BJ (cell line): ENCODE results near the gene FSD1. TPM values are rescaled to one million over a fixed set of nuclear protein-coding genes. Genes with fewer than 3 reads are reported as not detected.

Experiments
- CTCF ChIA-PET: fragments of 350-600 bp; formaldehyde crosslinking; extraction: SDS; loops from one replicate; lab custom pipeline; 2021; ENCODE audit warnings: antibody characterized with exemption, inconsistent platforms; lab: Yijun Ruan, JAX
- POLR2A ChIA-PET: fragments of 300-600 bp; sonication (Branson Sonifier 250); formaldehyde crosslinking; extraction: SDS; loops from one replicate; lab custom pipeline; 2021; ENCODE audit warnings: antibody characterized with exemption; lab: Charles Lee
- DNase-seq: peaks from one replicate; pipeline ENCODE4 v3.0.0-alpha.2; 2011; ENCODE audit warnings: low read depth
- H3K27me3 ChIP-seq: 2 replicates; pipeline ENCODE4 v1.6.0; 2011; ENCODE audit warnings: low read length; ENCODE audit not compliant: control insufficient read depth, insufficient read depth
- H3K36me3 ChIP-seq: 2 replicates; pipeline ENCODE4 v1.5.1; 2011; ENCODE audit warnings: low read length; ENCODE audit not compliant: control insufficient read depth, insufficient read depth
- H3K4me3 ChIP-seq: 2 replicates; pipeline ENCODE4 v1.5.1; 2011; ENCODE audit warnings: low read depth, mild to moderate bottlenecking, control low read depth, low read length
- polyA plus RNA-seq: library from polyadenylated mRNA; depleted of rRNA; stranded (reverse); fragments of >200 nt; gene quantifications from 2 replicates; pipeline ENCODE4 v1.2.3, GENCODE V29; 2011; rRNA removed
- TF ChIP-seq, protein P1 (sequence below): IDR thresholded peaks from 2 replicates; pipeline ENCODE4 v1.5.1; 2011; ENCODE audit warnings: low read depth, mild to moderate bottlenecking, control low read depth, inconsistent platforms, low read length, moderate library complexity; ENCODE audit not compliant: insufficient read depth

FSD1 gene
- polyA plus RNA-seq, 1 experiment: 11.9 TPM

DNA sequence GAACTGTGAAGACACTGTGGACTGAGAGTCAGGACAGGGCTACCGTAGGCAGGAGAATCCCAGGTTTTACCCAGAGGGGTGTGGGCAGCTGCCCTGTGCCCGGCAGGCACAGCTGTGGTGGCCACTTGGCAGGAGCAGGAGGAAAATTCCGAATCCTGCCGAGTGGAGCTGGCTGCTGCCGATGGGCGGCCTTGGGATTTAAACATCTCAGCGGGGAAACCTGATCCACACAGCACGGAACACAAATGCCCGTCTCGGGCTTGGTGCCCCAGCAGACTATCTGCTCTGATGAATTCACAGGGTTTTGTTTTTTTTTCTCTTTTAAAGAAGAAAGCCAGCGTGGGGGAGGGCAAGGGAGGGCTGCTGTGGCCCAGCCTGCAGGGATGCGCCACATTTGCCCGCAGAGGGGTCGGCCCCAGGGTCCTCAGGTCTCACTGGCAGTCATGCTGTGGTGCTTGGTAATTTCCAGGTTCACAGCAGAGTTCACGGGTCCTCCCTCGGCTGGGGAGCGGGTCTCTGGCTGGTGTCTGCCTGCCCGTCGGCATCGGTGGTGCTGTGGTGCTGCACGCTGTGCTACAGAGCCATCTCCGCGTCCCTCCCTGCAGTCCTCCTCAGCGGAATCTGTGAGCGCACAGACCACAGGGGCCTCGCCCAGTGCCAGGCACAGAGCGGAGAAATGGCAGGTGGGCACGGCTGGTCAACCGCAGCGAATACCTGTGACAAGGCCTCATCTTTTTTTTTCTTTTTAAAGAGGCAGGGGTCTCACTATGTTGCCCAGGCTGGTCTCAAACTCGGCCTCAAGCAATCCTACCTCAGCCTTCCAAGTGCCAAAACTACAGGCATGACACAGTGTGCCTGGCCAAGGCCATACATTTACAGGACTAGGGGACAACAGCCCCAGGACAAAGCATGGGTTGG, 67.1 kb downstream of the FSD1 start:
- Histone ChIP-seq H3K27me3 (no peaks in the 10 kb centered on the region), H3K36me3 (peaks cover 4% of the 10 kb centered on the region), H3K4me3 (no peak overlapping the region)
- no peak for DNase-seq
- ChIA-PET POLR2A (no interaction called here), CTCF (interaction anchor here (0.8 to 2.2 kb wide), 4 partner anchors 19 to 35 kb away, joined by 3 to 8 read pairs (median 4); partner anchors contain the start of gene SH3GL1)
- TF ChIP-seq, protein P1, sequence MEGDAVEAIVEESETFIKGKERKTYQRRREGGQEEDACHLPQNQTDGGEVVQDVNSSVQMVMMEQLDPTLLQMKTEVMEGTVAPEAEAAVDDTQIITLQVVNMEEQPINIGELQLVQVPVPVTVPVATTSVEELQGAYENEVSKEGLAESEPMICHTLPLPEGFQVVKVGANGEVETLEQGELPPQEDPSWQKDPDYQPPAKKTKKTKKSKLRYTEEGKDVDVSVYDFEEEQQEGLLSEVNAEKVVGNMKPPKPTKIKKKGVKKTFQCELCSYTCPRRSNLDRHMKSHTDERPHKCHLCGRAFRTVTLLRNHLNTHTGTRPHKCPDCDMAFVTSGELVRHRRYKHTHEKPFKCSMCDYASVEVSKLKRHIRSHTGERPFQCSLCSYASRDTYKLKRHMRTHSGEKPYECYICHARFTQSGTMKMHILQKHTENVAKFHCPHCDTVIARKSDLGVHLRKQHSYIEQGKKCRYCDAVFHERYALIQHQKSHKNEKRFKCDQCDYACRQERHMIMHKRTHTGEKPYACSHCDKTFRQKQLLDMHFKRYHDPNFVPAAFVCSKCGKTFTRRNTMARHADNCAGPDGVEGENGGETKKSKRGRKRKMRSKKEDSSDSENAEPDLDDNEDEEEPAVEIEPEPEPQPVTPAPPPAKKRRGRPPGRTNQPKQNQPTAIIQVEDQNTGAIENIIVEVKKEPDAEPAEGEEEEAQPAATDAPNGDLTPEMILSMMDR: no peak

DNA sequence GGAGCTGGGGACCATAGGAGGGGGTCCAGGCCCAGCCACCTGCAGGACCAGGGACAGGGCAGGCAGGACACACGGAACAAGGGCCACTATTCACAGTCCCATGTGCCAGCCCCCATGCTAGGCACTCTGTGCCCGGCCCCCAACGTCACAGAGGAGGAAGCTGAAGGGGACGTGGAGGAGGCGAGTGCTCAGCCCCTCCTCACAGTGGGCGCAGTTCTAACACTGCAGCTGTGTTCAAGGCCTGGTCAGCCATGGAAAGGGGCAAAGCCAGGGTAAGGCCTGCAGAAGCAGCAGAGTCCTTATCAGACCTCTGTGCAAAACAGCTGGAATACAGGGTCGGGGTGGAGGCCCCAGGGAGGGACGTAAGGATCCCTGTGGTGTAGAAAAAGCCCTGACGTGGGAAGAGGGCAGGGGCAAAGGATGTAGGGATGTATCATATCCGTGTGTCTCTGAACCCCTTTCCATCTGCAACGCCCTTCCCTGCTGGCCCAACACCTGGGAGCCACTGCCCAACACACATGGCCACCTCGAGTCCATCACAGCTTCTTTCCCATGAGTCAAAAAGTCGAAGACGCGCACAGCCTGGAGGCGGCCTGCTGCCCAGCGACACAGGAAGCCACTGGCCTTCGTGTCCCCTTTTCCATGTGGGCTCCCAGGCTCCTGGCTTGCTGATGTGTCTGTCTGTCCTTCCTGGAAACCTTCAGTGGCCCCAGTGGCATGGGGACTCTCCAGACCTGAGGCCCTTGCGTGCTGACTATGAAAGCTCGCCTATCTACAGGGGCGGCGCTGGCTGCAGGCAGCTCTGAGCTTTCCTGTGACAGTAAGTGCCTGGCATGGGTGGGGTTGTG, 68.0 kb downstream of the FSD1 start:
- CTCF ChIA-PET: interaction anchor here (0.8 to 1.6 kb wide), 4 partner anchors 10 to 34 kb away, joined by 3 read pairs; partner anchors contain the start of gene SH3GL1
- DNase-seq: no peak
- no peak overlapping the region for H3K4me3 ChIP-seq
- POLR2A ChIA-PET: no interaction called here
- peaks cover 2% of the 10 kb centered on the region for H3K36me3 ChIP-seq
- TF ChIP-seq, protein P1: no peak
- no peaks in the 10 kb centered on the region for H3K27me3 ChIP-seq

DNA sequence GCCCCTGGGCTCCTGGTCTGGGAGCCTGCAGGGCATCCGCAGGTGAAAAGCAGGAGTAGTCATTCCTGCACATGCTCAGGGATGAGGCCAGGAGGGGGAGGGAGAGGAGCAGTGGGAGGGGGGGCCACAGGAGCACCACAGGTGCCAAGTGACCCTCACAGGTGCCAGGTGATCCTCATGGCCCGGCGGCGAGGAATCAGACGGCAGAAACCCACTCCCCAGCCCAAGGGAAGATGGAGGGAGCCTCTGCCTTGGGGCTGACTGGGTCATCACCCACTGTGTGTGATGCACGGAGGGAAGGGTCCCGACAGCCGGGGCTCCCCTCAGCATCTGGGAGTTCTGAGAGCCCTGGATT, 68.6 kb downstream of the FSD1 start:
- POLR2A ChIA-PET: no interaction called here
- H3K36me3 ChIP-seq: peaks cover 4% of the 10 kb centered on the region
- TF ChIP-seq, protein P1: no peak
- H3K27me3 ChIP-seq: no peaks in the 10 kb centered on the region
- no peak for DNase-seq
- CTCF ChIA-PET: interaction anchor here (0.9 to 1.6 kb wide), 2 partner anchors 11 to 27 kb away, joined by 3 read pairs; partner anchors contain the start of gene SH3GL1
- H3K4me3 ChIP-seq: no peak overlapping the region

Other genes with a start within 250 kb of the FSD1 start
- gene ZBTB7A, start 237.7 kb upstream of the FSD1 start, polyA plus RNA-seq: 4.2 and 7.5 TPM in 2 replicates
- 76.9 and 143 TPM in 2 replicates for gene MAP2K2, start 180.5 kb upstream of the FSD1 start, polyA plus RNA-seq
- gene CREB3L3, start 151.0 kb upstream of the FSD1 start, polyA plus RNA-seq: not detected in 2 replicates
- gene SIRT6, start 122.0 kb upstream of the FSD1 start, polyA plus RNA-seq: 14.6 and 22.3 TPM in 2 replicates
- 0.22 and 0.25 TPM in 2 replicates for gene ANKRD24, start 121.9 kb upstream of the FSD1 start, polyA plus RNA-seq
- gene EBI3, start 75.1 kb upstream of the FSD1 start, polyA plus RNA-seq: 1.2 TPM in 2 replicates
- gene YJU2, start 57.5 kb upstream of the FSD1 start, polyA plus RNA-seq: 12.4 and 14.5 TPM in 2 replicates
- gene SHD, start 25.3 kb upstream of the FSD1 start, polyA plus RNA-seq: not detected in 2 replicates
- not detected in 2 replicates for gene TMIGD2, start 2.2 kb upstream of the FSD1 start, polyA plus RNA-seq
- 5.6 and 7.8 TPM in 2 replicates for gene STAP2, start 34.2 kb downstream of the FSD1 start, polyA plus RNA-seq
- 4.9 and 5.3 TPM in 2 replicates for gene MPND, start 39.0 kb downstream of the FSD1 start, polyA plus RNA-seq
- gene SH3GL1, start 95.9 kb downstream of the FSD1 start, polyA plus RNA-seq: 52.2 and 89.4 TPM in 2 replicates
- gene CHAF1A, start 98.0 kb downstream of the FSD1 start, polyA plus RNA-seq: 6.3 and 11.4 TPM in 2 replicates
- 85.5 and 127 TPM in 2 replicates for gene UBXN6, start 153.2 kb downstream of the FSD1 start, polyA plus RNA-seq
- 23.8 and 26.0 TPM in 2 replicates for gene HDGFL2, start 167.7 kb downstream of the FSD1 start, polyA plus RNA-seq
- gene PLIN4, start 213.9 kb downstream of the FSD1 start, polyA plus RNA-seq: 0.01 TPM in 2 replicates
- not detected in 2 replicates for gene PLIN5, start 230.6 kb downstream of the FSD1 start, polyA plus RNA-seq
- gene LRG1, start 235.4 kb downstream of the FSD1 start, polyA plus RNA-seq: 0.02 TPM in 1 of 2 replicates, not detected in the other